GM21367 (cell line): ENCODE measurements around the gene TSPAN16.
"Not testable (repeated sequence)": the region's sequence is repeated elsewhere in the genome, so short reads cannot be mapped to it uniquely, and the experiment has no call there.

Source experiments
- ATAC-seq: cut with Tn5 transposase; IDR thresholded peaks from one replicate; pipeline ENCODE4 v1.9.1; 2021; ENCODE audit not compliant: unreplicated experiment

Gene TSPAN16

GRCh38 chr19:11342429-11342828 lies 46.5 kb downstream of the TSPAN16 start:
- ATAC-seq, result no peak

- no peak for ATAC-seq
Observed at GRCh38 chr19:11345122-11345803, 49.3 kb downstream of the TSPAN16 start.

GRCh38 chr19:11346104-11346940 lies 50.4 kb downstream of the TSPAN16 start, which contains the start of the genes CCDC159 and TMEM205:
TSS of gene CCDC159 (plus strand) at chr19:11346519. CDS start at chr19:11346607, 88 bp downstream.
TSS of gene TMEM205 (minus strand) at chr19:11346268. CDS start at chr19:11345619, 649 bp downstream.
- ATAC-seq, result peak; percentile 78

GRCh38 chr19:11347546-11348039 lies 51.6 kb downstream of the TSPAN16 start:
- ATAC-seq, result no peak

- ATAC-seq, result no peak
Observed at GRCh38 chr19:11349171-11349570, 53.2 kb downstream of the TSPAN16 start.

- ATAC-seq, result not testable (repeated sequence)
Observed at GRCh38 chr19:11354102-11354501, 58.1 kb downstream of the TSPAN16 start.

GRCh38 chr19:11355160-11356073 lies 59.5 kb downstream of the TSPAN16 start, which contains the start of gene PLPPR2:
TSS of gene PLPPR2 (plus strand) at chr19:11355432. CDS start at chr19:11357674, 2,242 bp downstream.
- ATAC-seq, result no peak

- ATAC-seq, result no peak
Observed at GRCh38 chr19:11356074-11356397, 60.1 kb downstream of the TSPAN16 start.

GRCh38 chr19:11356676-11357550 lies 61.0 kb downstream of the TSPAN16 start:
- no peak for ATAC-seq

GRCh38 chr19:11359421-11359820 lies 63.5 kb downstream of the TSPAN16 start:
- ATAC-seq, result no peak

GRCh38 chr19:11361037-11361770 lies 65.2 kb downstream of the TSPAN16 start:
- ATAC-seq, result no peak

GRCh38 chr19:11361771-11362731 lies 66.1 kb downstream of the TSPAN16 start:
- ATAC-seq, result no peak

GRCh38 chr19:11363881-11364280 lies 67.9 kb downstream of the TSPAN16 start:
- ATAC-seq, result no peak

- ATAC-seq, result no peak
Observed at GRCh38 chr19:11364296-11364904, 68.4 kb downstream of the TSPAN16 start.

- no peak for ATAC-seq
Observed at GRCh38 chr19:11364935-11365334, 69.0 kb downstream of the TSPAN16 start.
